ENCODE measurements around the gene LMOD2.

The LMOD2 gene

DNA sequence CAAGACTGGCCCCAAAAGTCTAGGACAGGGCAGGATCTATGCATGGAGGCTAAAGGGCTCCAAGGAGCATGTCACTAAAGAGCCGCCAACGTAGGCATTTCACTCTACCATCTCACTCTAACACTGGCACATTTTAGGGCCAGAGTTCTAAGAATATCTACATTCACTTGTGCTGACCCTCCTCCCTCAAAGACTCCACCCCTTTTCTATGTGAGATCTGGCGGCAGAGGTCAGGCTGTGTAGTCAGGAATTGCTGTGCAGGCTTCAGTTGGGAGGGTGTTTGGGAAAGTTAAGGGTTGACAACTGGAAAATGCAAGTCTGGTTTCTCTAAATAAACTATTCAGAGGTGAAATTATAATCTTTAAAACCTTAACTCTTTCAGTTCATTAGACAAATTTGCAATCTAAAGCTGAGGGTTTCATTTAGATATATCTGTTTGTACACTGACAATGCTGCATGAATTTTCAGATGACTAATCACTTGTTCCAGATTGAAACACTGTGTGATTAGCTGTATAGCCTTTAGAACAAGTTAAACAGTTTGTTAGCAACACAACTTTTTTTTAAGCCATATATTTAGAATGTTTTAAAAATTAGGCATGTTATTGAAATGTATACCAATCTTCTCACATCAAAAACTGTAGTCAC lies 18.2 kb downstream of the LMOD2 start:
- TF ChIP-seq, protein P1, sequence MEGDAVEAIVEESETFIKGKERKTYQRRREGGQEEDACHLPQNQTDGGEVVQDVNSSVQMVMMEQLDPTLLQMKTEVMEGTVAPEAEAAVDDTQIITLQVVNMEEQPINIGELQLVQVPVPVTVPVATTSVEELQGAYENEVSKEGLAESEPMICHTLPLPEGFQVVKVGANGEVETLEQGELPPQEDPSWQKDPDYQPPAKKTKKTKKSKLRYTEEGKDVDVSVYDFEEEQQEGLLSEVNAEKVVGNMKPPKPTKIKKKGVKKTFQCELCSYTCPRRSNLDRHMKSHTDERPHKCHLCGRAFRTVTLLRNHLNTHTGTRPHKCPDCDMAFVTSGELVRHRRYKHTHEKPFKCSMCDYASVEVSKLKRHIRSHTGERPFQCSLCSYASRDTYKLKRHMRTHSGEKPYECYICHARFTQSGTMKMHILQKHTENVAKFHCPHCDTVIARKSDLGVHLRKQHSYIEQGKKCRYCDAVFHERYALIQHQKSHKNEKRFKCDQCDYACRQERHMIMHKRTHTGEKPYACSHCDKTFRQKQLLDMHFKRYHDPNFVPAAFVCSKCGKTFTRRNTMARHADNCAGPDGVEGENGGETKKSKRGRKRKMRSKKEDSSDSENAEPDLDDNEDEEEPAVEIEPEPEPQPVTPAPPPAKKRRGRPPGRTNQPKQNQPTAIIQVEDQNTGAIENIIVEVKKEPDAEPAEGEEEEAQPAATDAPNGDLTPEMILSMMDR (IDR thresholded peaks at IDR 0.05; ENCODE audit: extremely low read depth, missing control alignments): no peak
- DNase-seq (ENCODE audit: low spot score): no peak

DNA sequence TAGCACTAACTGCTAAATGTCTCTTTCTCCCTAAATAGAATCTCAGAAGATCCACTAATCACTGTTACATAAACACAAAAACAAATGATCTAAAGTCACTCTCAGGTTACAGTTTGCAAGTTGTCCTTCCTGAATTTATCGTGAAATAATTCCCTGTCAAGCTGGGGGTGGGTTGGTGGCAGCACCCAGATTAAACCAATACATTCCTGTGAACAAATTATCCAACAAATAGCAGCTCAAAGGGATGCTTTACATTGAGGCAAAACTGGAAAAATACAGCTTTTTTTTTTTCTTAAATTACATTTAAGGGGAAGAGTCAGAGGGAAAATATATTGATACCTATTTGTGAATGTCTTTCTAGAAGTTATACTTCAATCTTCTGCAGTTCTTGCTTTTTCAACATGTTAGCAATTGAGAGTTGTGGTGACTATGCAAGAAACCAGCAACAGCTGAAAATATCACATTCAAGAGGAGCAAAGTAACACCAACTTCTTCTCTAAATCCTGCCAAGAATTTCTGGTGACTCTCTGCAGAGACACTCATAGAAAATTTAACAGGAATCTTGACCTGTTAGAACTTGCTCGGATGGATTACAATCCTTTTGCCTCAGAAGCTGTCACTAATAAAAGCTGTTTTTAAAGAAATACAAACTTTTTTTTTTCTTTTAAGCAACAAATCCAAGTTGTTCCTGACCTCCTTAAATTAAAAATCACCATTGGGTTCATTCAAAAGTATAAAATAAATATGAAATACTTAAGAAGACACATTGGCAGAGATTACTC lies 18.9 kb downstream of the LMOD2 start:
- TF ChIP-seq, protein P1 (IDR thresholded peaks at IDR 0.05; ENCODE audit: extremely low read depth, missing control alignments): no peak
- DNase-seq (ENCODE audit: low spot score): no peak

DNA sequence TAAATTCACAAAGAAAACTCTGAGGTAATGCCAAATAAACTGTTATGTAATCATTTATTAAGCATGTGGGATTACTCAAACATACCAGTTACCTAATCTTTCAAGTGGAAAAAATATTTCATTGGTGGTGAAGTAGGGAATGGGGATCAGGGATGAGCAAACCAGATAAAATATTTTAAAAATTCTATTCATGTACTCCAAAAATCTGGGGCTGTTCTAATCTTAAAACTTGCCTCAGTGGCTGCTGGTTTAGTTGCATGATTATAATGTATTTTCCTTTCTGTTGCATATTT lies 19.5 kb downstream of the LMOD2 start:
- TF ChIP-seq, protein P1 (IDR thresholded peaks at IDR 0.05; ENCODE audit: extremely low read depth, missing control alignments): no peak
- no peak for DNase-seq (ENCODE audit: low spot score)

DNA sequence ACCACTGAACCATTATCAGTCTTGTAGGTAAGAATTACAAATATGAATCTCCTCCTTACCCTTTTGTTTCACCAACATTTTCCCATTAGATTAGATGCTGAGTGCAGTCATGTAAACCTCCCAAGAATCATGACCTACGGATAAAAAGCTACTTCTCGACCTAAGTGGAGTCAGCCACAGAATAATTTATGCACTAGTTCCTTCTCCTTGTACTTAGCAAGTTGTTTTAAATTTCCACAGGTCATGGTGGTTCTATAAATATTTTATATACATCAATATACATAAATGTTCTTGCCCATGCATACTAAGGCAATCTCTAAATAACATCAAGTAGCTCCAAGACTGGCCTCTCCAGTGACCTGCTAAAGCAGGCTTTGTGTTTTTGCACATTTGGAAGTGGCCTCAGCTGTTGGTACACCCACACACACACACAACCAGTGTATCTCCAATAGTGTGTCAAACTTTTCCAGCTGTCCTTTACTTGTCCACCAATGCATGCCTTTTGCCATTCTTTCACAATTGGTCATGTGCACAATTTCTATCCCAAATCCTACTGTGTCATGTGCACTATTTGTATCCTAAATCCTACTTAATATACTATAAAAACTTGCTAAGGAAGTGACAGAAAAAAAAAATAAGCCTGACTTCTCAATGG lies 21.5 kb downstream of the LMOD2 start:
- no peak for DNase-seq (ENCODE audit: low spot score)
- TF ChIP-seq, protein P1 (IDR thresholded peaks at IDR 0.05; ENCODE audit: extremely low read depth, missing control alignments): no peak

DNA sequence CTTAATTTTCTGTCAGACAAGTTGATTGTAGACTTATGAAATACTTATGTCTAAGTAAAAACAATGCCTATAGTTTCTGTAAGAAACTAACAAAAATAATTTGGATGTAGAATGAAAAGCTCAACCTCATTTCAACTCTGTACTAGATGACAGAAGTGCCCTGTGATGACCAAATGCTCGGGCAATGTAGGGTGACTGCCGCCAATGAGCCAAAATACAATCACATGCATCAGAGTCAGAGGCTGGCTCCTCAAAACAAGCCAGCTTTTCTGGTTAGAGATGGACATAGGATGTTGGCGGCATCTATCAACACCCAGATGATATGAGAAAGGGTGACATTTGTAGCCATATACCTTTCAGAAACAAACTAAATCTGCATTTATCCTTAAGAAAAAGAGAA lies 23.9 kb downstream of the LMOD2 start:
- TF ChIP-seq, protein P1 (IDR thresholded peaks at IDR 0.05; ENCODE audit: extremely low read depth, missing control alignments): no peak
- no peak for DNase-seq (ENCODE audit: low spot score)

DNA sequence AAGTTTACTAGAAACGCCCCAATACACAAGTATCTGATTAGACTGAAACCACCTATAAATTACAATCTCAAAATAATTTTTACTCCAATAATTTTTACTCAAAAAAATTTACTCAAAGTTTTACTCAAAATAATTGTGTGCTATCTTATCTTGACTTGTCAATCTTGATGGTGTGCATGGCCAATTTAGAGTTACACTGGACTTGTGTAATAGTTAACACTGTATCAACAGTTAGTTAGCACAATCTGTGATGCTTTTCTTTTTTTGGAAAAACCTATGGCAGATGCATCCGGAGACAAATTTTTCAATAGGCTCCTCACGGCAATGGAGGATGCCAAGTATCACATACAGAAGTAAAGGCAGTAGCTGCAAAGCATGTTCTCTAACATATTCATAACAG lies 24.9 kb downstream of the LMOD2 start:
- no peak for DNase-seq (ENCODE audit: low spot score)
- TF ChIP-seq, protein P1 (IDR thresholded peaks at IDR 0.05; ENCODE audit: extremely low read depth, missing control alignments): no peak

DNA sequence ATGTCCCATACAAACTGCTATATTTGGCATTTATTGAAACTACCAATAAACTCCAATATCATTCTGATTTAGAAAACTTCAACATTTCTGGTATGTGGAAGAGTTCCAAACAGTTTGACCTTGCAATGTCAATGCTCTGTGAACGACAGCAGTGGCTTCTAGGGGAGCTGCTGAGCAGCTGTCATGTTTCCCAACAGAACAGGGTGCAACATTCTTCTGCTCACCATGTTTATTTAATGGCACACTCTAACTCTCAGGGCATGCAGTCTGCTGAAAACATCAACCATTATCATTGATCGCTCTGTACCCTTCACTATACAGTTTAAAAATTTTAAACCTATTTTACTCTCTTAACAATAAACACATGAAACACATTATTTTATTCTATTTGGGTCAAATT lies 25.9 kb downstream of the LMOD2 start:
- TF ChIP-seq, protein P1 (IDR thresholded peaks at IDR 0.05; ENCODE audit: extremely low read depth, missing control alignments): no peak
- no peak for DNase-seq (ENCODE audit: low spot score)
